Amniotic stem cell (primary cell): ENCODE measurements around the gene EMC7.
"Not testable (repeated sequence)": the region's sequence is repeated elsewhere in the genome, so short reads cannot be mapped to it uniquely, and the experiment has no call there.

ENCODE experiments used
- DNase-seq: peaks from one replicate; lab custom pipeline; 2025; lab: John Stamatoyannopoulos, UW

Gene EMC7

GRCh38 chr15:34101366-34102174 lies at the start of gene EMC7, which contains the start of gene PGBD4:
Gene EMC7 (minus strand): TSS chr15:34101862. CDS start chr15:34101839, 23 bp downstream.
Gene PGBD4 (plus strand): TSS chr15:34102083. CDS start chr15:34102532, 449 bp downstream.
- DNase-seq: peak; percentile 99

GRCh38 chr15:34147371-34148140 lies 45.9 kb upstream of the EMC7 start:
- DNase-seq: no peak

GRCh38 chr15:34133511-34133910 lies 31.8 kb upstream of the EMC7 start:
- no peak for DNase-seq

- no peak for DNase-seq
These were observed 31.2 kb upstream of the EMC7 start for GRCh38 chr15:34132881-34133280.

- DNase-seq: no peak
These were observed 27.2 kb upstream of the EMC7 start for GRCh38 chr15:34128898-34129297.

GRCh38 chr15:34126522-34126921 lies 24.9 kb upstream of the EMC7 start:
- no peak for DNase-seq

- no peak for DNase-seq
These were observed 24.3 kb upstream of the EMC7 start for GRCh38 chr15:34125945-34126344.

GRCh38 chr15:34124651-34125050 lies 23.0 kb upstream of the EMC7 start:
- DNase-seq: no peak

- no peak for DNase-seq
These were observed 21.1 kb upstream of the EMC7 start for GRCh38 chr15:34122771-34123183.

- not testable (repeated sequence) for DNase-seq
These were observed 20.1 kb upstream of the EMC7 start for GRCh38 chr15:34121786-34122185.

GRCh38 chr15:34120420-34120819 lies 18.8 kb upstream of the EMC7 start:
- not testable (repeated sequence) for DNase-seq

GRCh38 chr15:34119291-34119690 lies 17.6 kb upstream of the EMC7 start:
- DNase-seq: no peak

- no peak for DNase-seq
These were observed 15.0 kb upstream of the EMC7 start for GRCh38 chr15:34116620-34117019.

- DNase-seq: no peak
These were observed 13.1 kb upstream of the EMC7 start for GRCh38 chr15:34114739-34115138.

- DNase-seq: no peak
These were observed 12.6 kb upstream of the EMC7 start for GRCh38 chr15:34114215-34114614.

GRCh38 chr15:34111488-34111887 lies 9.8 kb upstream of the EMC7 start:
- DNase-seq: no peak

- peak; percentile 30 for DNase-seq
These were observed 8.4 kb upstream of the EMC7 start for GRCh38 chr15:34109797-34110663.

GRCh38 chr15:34107315-34107714 lies 5.7 kb upstream of the EMC7 start:
- DNase-seq: no peak

GRCh38 chr15:34106423-34106822 lies 4.8 kb upstream of the EMC7 start:
- no peak for DNase-seq

GRCh38 chr15:34102175-34102925 lies 688 bp upstream of the EMC7 start:
- DNase-seq: no peak

GRCh38 chr15:34099914-34100313 lies 1.7 kb downstream of the EMC7 start:
- no peak for DNase-seq
